NCI-H2081 treated with DMSO at 0.1 percent for 48 hours (cell line): Measurements from ENCODE around the gene TMEM92.
"Not testable (repeated sequence)": the region's sequence is repeated elsewhere in the genome, so short reads cannot be mapped to it uniquely, and the experiment has no call there.

Experiments
- DNase-seq: peaks from one replicate; lab custom pipeline; 2025; lab: John Stamatoyannopoulos, UW

TMEM92 gene

DNA sequence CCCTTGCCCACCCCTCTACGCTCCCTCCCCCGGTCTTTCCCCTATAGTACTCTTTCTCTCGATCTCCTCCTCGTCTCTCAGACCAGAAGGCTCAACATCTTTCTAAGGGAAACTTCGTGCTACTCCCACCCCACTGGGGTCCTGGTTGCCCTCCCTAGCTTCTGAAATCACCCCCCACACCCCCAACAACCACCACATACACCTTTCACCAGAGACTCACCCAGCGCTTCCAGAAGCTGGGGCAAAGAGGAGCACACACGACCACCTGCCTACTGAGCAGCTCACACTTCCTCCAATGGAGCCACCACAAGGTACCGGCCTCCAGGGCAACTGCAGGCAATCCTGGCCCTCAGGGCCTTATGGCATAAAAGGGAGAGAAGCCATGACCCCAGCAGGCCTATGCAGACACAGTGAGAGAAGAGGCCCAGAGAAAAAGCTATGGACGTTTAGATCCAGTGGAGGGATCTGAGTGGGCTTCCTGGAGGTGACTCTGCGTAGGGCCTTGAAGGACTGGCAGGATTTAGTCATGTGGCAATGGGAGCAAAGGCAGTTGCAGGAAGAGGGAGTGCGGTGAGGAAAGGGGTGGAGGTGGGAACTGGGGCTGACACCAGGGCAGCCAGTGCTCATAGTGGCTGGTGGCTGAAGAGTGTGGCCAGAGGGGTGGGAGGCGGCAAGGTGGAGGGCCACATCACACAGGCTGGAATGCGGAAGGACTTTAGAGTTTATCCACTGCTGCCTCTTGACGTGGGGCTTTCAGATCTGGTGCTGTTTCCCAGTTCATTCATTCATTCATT is 12.1 kb upstream of the TMEM92 start:
- no peak for DNase-seq

DNA sequence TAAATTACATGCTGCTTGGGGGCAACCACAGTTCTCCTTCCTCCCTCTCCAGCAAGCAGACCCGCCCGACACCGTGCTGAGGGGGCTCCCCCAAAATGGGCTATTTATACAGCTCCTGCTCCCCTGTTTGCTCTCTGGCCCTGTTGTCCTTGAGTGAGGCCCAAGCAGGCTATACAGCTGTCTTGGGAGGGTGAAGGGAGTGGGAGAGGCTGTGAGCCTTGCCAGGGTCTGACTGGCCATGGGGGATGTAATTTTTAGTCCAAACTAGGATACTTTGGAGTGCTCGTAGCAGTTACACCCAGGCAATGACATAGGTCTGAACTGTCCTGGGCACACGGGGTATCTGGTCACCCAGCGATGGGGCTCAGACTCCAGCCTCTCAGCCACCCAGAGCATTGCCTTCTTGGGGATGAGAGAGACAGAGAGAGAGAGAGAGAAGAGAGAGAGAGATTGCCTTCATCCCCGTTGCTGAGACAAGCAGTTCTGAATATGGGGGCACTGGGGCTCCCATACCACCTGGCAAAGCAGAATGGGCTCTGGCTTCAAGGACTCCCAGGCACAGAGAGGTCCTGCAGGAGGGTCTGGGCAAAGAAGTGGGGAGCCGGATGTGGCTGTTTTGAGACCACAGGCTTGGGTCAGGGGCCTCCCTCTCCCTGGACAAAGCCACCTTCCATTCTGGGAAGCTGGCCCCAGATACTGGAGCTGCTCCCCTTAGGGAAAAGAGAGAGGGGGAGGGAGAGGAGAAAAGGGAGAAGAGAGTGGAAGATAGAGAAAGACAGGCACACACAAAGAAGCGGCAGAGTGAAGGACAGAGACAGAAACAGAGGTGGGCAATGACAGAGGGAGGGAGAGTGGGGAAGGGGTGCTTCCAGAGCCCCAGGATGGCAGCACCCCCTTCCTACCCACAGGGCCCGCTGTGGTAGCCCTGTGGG is 10.7 kb upstream of the TMEM92 start:
- DNase-seq = no peak

DNA sequence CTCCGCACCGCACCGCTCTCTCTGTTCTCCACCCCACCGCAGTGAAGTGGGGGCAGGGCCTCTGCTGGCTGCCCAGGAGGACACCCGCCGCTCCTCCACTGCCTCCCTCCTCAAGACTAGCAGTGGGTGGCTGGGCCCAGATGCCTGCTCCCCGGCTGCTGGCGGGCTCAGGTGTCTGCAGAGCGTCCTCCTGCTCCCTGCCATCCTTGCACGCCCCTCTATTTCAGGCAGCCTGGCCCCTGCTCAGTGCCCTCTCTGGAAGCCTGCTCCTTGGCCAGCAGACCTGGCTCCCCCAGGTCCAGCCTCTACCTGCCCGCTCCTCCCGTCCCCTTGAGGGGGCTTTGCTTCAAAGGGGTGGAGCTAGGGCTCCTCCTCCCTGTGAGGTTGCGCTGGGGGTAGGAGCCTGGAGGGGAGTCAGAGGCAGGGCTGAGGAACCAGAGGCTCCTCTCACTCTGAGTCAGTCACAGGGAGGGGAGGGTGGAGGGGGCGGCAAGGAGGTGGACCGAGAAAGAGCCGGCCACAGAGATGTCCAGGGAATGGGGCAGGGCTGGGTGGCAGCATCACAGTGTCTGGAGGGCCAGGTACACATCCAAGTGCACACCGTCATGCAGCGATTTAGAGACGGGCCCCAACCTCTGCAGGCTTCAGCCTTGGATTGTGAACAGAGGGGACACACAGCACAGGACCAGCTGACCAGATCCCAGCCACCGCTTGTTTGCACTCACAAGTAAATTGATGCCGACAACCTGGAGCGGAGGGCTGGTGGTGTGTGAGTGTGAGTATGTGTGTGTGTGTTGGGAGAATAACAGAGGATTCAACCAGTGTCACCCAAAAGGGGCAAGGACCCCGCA is 9.8 kb upstream of the TMEM92 start:
- no peak for DNase-seq

GRCh38 chr17:50265212-50265611 is 9.1 kb upstream of the TMEM92 start:
- no peak for DNase-seq

GRCh38 chr17:50265690-50266315 is 8.5 kb upstream of the TMEM92 start:
- no peak for DNase-seq

DNA sequence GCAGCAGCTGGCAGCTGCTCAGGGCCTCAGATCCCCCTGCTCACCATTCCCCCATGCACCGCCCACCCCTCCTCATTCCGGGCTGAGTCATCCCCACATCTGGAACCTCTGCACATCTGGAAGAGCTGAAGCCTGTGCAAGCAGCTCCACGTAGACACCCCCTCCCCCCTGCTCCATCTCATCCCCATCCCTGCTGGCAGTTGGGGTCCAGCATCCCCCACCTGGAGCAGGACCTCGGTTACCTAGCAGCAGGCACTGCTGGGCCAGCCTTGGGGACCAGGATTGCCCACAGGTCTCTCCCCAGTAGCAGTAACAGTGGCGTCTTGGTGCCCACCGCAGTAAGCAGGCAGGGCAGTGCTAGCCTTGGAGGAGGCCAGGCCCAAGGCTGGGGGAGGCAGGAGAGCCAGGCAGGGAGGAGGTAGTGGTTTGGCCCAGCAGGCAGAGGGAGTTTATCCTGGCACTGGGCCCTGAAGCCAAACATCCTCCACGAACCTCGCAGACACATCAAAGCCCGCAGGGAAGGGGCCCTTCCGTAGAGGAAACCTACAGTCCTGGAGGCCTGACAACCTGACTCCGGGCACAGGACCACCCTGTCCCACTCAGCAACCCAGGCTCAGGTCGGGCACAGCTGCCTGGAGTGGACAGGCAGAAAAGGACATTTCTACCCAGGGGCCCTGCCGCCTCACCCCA is 7.7 kb upstream of the TMEM92 start:
- DNase-seq = peak; percentile 3

- no peak for DNase-seq
Observed at GRCh38 chr17:50267074-50267841, 7.0 kb upstream of the TMEM92 start.

- DNase-seq = no peak
Observed at GRCh38 chr17:50268026-50268425, 6.2 kb upstream of the TMEM92 start.

- no peak for DNase-seq
Observed at GRCh38 chr17:50268743-50269275, 5.5 kb upstream of the TMEM92 start.

GRCh38 chr17:50269477-50270434 is 4.5 kb upstream of the TMEM92 start:
- DNase-seq = peak; percentile 11

GRCh38 chr17:50270435-50271362 is 3.6 kb upstream of the TMEM92 start:
- no peak for DNase-seq

DNA sequence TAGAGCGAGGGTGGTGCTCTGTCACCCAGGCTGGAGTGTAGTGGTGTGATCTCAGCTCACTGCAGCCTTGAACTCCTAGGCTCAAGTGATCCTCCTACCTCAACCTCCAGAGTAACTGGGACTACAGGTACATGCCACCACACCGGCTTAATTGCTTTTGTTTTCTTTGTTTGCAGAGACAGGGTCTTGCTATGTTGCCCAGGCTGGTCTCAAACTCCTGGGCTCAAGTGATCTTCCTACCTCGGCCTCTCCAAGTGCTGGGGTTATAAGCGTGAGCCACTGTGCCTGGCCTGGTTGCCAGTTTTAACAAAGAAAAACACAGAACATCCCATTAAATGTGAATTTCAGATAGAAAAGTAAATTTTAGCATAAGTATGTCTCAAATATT is 2.9 kb upstream of the TMEM92 start:
- not testable (repeated sequence) for DNase-seq

DNA sequence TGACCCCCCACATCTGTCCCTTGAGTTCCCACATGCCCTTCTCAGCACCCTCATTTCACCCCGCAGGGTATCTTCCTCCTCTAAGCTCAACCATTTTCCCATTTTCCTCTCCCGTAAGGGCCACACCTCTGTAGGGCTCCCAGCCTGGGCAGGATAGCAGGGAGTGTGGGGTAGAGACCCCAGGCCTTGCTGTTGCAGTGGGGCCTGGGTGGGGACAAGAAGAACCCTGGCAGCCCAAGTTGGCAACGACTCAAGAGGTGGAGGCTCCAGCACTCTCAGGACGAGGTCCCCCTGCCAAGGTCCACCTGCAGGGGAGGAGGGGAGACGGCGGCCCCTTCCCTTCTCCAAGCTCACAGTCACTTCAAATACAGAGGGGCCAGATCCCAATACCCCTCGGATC is 2.0 kb upstream of the TMEM92 start:
- no peak for DNase-seq

DNA sequence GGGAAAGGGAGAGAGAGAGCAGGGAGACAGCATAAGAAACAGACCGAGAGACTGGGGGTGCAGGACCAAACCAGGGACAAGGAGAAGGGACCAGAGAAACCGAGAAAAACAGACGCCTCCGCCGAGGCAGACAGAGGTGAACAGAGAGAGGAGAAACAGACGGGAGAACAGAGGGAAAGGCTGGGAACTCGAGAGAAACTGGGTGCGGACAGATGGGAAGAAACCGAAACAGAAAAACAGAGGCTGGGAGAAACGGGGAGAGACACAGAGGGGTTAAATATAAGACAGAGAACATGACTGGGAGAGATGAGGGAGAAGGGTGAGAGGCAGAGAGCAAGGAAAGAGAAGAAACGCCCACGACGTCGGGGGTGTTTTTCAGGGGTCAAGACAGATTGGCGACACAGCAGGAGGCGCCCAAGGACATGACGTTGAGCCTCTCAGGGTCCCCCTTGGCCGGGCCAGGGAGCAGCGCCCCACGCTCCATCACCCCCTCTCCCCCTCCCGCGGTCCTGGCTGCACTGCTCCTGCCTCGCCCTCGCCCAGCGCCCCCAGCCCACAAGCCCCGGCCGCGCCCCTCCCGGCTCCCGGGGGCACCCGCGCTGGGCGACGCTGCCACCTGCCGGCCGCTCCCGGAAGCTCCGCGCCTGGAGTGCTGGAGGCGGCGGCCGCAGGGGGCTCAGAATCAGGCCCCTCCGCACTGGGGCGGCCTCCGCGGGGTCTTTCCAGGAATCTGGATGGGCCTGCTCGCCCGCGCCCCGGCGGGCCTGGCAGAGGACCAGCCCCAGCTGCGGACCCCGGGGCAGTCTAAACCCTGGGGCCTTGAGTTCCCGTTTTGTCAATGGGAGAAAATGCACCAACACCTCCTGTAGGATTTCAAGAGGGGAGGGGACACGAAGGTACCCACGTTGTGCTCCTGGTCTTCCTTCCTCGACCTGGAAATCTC is 1.3 kb upstream of the TMEM92 start:
- DNase-seq = no peak

DNA sequence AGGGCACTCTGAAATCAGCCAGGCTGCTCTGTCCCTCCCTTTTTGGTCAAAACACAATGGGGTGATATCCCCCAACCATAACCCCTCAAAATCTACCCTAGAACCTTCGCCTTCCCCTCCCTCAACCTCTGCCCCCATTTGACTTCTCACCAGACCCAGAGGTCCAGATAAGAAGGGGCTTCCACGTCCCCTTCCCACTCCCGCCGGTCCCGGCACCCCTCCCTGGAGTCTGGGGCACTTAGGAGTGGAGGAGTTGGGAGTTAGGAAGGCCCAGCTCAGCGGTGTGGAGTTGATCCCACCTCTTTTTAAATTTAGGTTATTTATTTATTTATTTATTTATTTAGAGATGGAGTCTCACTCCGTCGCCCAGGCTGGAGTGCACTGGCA is 619 bp upstream of the TMEM92 start:
- no peak for DNase-seq

DNA sequence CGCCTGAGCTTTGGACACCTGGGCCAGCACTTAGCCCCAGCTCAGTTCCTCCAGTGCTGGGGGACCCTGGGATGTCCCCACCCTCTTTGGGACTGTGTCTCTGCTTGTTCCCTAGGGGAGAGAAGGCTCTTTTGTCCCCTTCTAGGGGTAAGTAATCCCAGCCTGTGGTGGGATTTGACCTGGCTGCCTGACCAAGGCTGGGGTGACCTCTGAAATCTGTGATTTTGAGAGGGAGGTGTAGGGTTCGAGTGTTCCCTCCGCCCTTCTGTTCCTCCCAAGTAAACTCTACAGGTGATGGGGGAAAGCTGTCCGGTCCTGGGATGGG is 593 bp downstream of the TMEM92 start:
- no peak for DNase-seq

- DNase-seq = no peak
Observed at GRCh38 chr17:50275279-50275678, 1.0 kb downstream of the TMEM92 start.
